WTC11 (cell line): ENCODE measurements around the gene GDI1. TPM values are rescaled to one million over a fixed set of nuclear protein-coding genes. Genes with fewer than 3 reads are reported as not detected.
A peak's percentile ranks its signal among the peaks of the same experiment; 100 is the strongest.

Source experiments
- ATAC-seq: fragments of 200-7000 bp; cut with Tn5 transposase; 2 replicates; pipeline ENCODE4 v1.10.0; 2021; ENCODE audit warnings: mild to moderate bottlenecking, moderate library complexity
- CTCF ChIA-PET: fragments of 300-600 bp; sonication (Branson Sonifier 250); formaldehyde crosslinking; loops from one replicate; lab custom pipeline; 2021; ENCODE audit warnings: antibody characterized with exemption; lab: Charles Lee
- POLR2A ChIA-PET: fragments of 350-600 bp; sonication (Branson Sonifier 250); formaldehyde crosslinking; loops from one replicate; lab custom pipeline; 2021; ENCODE audit warnings: antibody characterized with exemption; lab: Charles Lee
- DNase-seq: peaks from one replicate; pipeline ENCODE4 v3.0.0; 2021; ENCODE audit warnings: low spot score
- H3K27ac Mint-ChIP-seq: 2 replicates; pipeline ENCODE4 v1.8.0; 2021; ENCODE audit warnings: mixed read lengths
- H3K27me3 Mint-ChIP-seq: 2 replicates; pipeline ENCODE4 v1.8.0; 2021; ENCODE audit warnings: low read depth, mild to moderate bottlenecking, moderate library complexity, mixed read lengths
- H3K36me3 Mint-ChIP-seq: 2 replicates; pipeline ENCODE4 v1.8.0; 2021; ENCODE audit warnings: mixed read lengths
- H3K4me1 Mint-ChIP-seq: 2 replicates; pipeline ENCODE4 v1.8.0; 2022; ENCODE audit warnings: mixed read lengths
- H3K4me3 Mint-ChIP-seq: 2 replicates; pipeline ENCODE4 v1.8.0; 2021; ENCODE audit warnings: mild to moderate bottlenecking, moderate library complexity, mixed read lengths
- H3K9me3 Mint-ChIP-seq: 2 replicates; pipeline ENCODE4 v1.8.0; 2021; ENCODE audit warnings: mixed read lengths
- ATF2 ChIP-seq: sonication (generic); formaldehyde crosslinking; IDR thresholded peaks from 2 replicates; pipeline ENCODE4 v1.8.1; 2022; ENCODE audit warnings: low read depth, missing genetic modification reagents, borderline replicate concordance
- CREB1 ChIP-seq: sonication (generic); formaldehyde crosslinking; IDR thresholded peaks from 2 replicates; pipeline ENCODE4 v1.8.0; 2023; ENCODE audit warnings: mild to moderate bottlenecking, missing genetic modification reagents
- ELF4 ChIP-seq: sonication (generic); formaldehyde crosslinking; IDR thresholded peaks from 2 replicates; pipeline ENCODE4 v1.8.1; 2022; ENCODE audit warnings: low read depth, mild to moderate bottlenecking, moderate library complexity, missing genetic modification reagents
- ETV6 ChIP-seq: sonication (generic); formaldehyde crosslinking; IDR thresholded peaks from 2 replicates; pipeline ENCODE4 v1.8.1; 2022; ENCODE audit warnings: mild to moderate bottlenecking, missing genetic modification reagents
- FOXP1 ChIP-seq: sonication (generic); formaldehyde crosslinking; IDR thresholded peaks from 2 replicates; pipeline ENCODE4 v1.8.0; 2022; ENCODE audit warnings: missing genetic modification reagents, mild to moderate bottlenecking, moderate library complexity, borderline replicate concordance
- MYBL2 ChIP-seq: sonication (generic); formaldehyde crosslinking; IDR thresholded peaks from 2 replicates; pipeline ENCODE4 v1.8.1; 2023; ENCODE audit warnings: mild to moderate bottlenecking, moderate library complexity, missing genetic modification reagents
- NR3C1 ChIP-seq: sonication (generic); formaldehyde crosslinking; conservative IDR thresholded peaks from 2 replicates; pipeline ENCODE4 v1.8.1; 2023; ENCODE audit warnings: low read depth, mild to moderate bottlenecking, missing genetic modification reagents
- SP1 ChIP-seq: sonication (generic); formaldehyde crosslinking; conservative IDR thresholded peaks from 2 replicates; pipeline ENCODE4 v1.8.1; 2022; ENCODE audit warnings: missing genetic modification reagents
- TCF7 ChIP-seq: sonication (generic); formaldehyde crosslinking; IDR thresholded peaks from 2 replicates; pipeline ENCODE4 v1.8.0; 2022; ENCODE audit warnings: mild to moderate bottlenecking, low read depth, missing genetic modification reagents, moderate library complexity
- TEAD4 ChIP-seq: sonication (generic); formaldehyde crosslinking; IDR thresholded peaks from 2 replicates; pipeline ENCODE4 v1.8.0; 2022; ENCODE audit warnings: mild to moderate bottlenecking, missing genetic modification reagents
- ZMAT4 ChIP-seq: fragments of 250-450 bp; sonication (Bioruptor Pico); IDR thresholded peaks from 2 replicates; pipeline ENCODE4 v1.9.0; 2021; ENCODE audit warnings: mild to moderate bottlenecking
- ZNF219 ChIP-seq: sonication (generic); formaldehyde crosslinking; IDR thresholded peaks from 2 replicates; pipeline ENCODE4 v1.8.0; 2023; ENCODE audit warnings: missing genetic modification reagents, mild to moderate bottlenecking, borderline replicate concordance
- ZNF423 ChIP-seq: fragments of 250-450 bp; sonication (Bioruptor Pico); IDR thresholded peaks from 2 replicates; pipeline ENCODE4 v2.1.2; 2022; ENCODE audit warnings: mild to moderate bottlenecking, moderate library complexity
- ZNF425 ChIP-seq: fragments of 250-450 bp; sonication (Bioruptor Pico); conservative IDR thresholded peaks from 2 replicates; pipeline ENCODE4 v1.9.0; 2021; ENCODE audit warnings: mild to moderate bottlenecking
- ZNF532 ChIP-seq: fragments of 250-450 bp; sonication (Bioruptor Pico); IDR thresholded peaks from 2 replicates; pipeline ENCODE4 v1.9.0; 2021; ENCODE audit warnings: mild to moderate bottlenecking, borderline replicate concordance
- total RNA-seq: library from RNA; stranded (reverse); gene quantifications from 3 replicates; pipeline ENCODE4 v1.2.3, GENCODE V29; 2021

Gene GDI1
- total RNA-seq, 1 experiment from 2014 or later: 108 TPM

- TF ChIP-seq ATF2 (CRISPR knock-in tag) (no peak), NR3C1 (CRISPR knock-in tag) (no peak), FOXP1 (no peak), TEAD4 (CRISPR knock-in tag) (no peak)
Measured at GRCh38 chrX:154476821-154477220, 39.9 kb downstream of the GDI1 start (continued).

- peaks cover 3% of the 10 kb centered on the region; the same call in 1 of the 2 replicates for H3K4me1 Mint-ChIP-seq
- POLR2A ChIA-PET: interaction anchor here (0.9 to 1.4 kb wide), 2 partner anchors 13 to 39 kb away, joined by 3 to 8 read pairs; partner anchors contain the start of gene SLC10A3
- H3K27me3 Mint-ChIP-seq: peaks cover 2% of the 10 kb centered on the region; the same call in 1 of the 2 replicates
- H3K27ac Mint-ChIP-seq: no peak overlapping the region
- CTCF ChIA-PET: interaction anchor here (1.2 kb wide), 1 partner anchor 12 kb away, joined by 4 read pairs; the partner anchor contains the start of gene SLC10A3
- no peaks in the 10 kb centered on the region for H3K9me3 Mint-ChIP-seq
- peak overlapping the region; percentile 74 for H3K4me3 Mint-ChIP-seq
- no peak for DNase-seq
- TF ChIP-seq ZNF532 (no peak), ZMAT4 (CRISPR knock-in tag) (no peak)
- no peak for ATAC-seq
- H3K36me3 Mint-ChIP-seq: no peaks in the 10 kb centered on the region; the same call in 1 of the 2 replicates
Measured at GRCh38 chrX:154477891-154478477, 41.0 kb downstream of the GDI1 start.

- H3K36me3 Mint-ChIP-seq: no peaks in the 10 kb centered on the region; the same call in 1 of the 2 replicates
- peak; percentile 90 for ATAC-seq
- CTCF ChIA-PET: interaction anchor here (1.2 kb wide), 1 partner anchor 11 kb away, joined by 4 read pairs; the partner anchor contains the start of gene SLC10A3
- POLR2A ChIA-PET: interaction anchor here (0.9 to 1.4 kb wide), 2 partner anchors 12 to 40 kb away, joined by 3 to 8 read pairs; partner anchors contain the start of gene SLC10A3
- no peaks in the 10 kb centered on the region for H3K9me3 Mint-ChIP-seq
- peaks cover 3% of the 10 kb centered on the region; the same call in 1 of the 2 replicates for H3K4me1 Mint-ChIP-seq
- H3K27ac Mint-ChIP-seq: no peak within 1 kb of the TSS
- peaks cover 2% of the 10 kb centered on the region; the same call in 1 of the 2 replicates for H3K27me3 Mint-ChIP-seq
- peak; percentile 93 for DNase-seq
- peak within 1 kb of the TSS; percentile 74 for H3K4me3 Mint-ChIP-seq
- TF ChIP-seq ZNF532 (no peak), MYBL2 (CRISPR knock-in tag) (peak; percentile 55; the same call in 1 of the 2 replicates), ELF4 (CRISPR knock-in tag) (no peak), ZNF425 (CRISPR knock-in tag) (no peak), SP1 (CRISPR knock-in tag) (peak; percentile 94), CREB1 (CRISPR knock-in tag) (peak; percentile 61; the same call in 1 of the 2 replicates), ZNF219 (no peak), ZNF423 (no peak), ETV6 (peak; percentile 92), TCF7 (CRISPR knock-in tag) (no peak)
Measured at GRCh38 chrX:154478728-154479622, 42.0 kb downstream of the GDI1 start, which contains the start of gene LAGE3. Gene LAGE3 (minus strand): TSS chrX:154479281. CDS start chrX:154478915, 366 bp downstream.
